DMS53 (cell line): Measurements from ENCODE around the gene DAZL.
A peak's percentile ranks its signal among the peaks of the same experiment; 100 is the strongest.
"Not testable (repeated sequence)": the region's sequence is repeated elsewhere in the genome, so short reads cannot be mapped to it uniquely, and the experiment has no call there.

Experiments
- DNase-seq: peaks from one replicate; lab custom pipeline; 2025; lab: John Stamatoyannopoulos, UW

Gene DAZL, protein sequence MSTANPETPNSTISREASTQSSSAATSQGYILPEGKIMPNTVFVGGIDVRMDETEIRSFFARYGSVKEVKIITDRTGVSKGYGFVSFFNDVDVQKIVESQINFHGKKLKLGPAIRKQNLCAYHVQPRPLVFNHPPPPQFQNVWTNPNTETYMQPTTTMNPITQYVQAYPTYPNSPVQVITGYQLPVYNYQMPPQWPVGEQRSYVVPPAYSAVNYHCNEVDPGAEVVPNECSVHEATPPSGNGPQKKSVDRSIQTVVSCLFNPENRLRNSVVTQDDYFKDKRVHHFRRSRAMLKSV

GRCh38 chr3:16604887-16605602, at the start of gene DAZL:
TSS of gene DAZL (minus strand) at chr3:16605423. CDS start at chr3:16605205, 218 bp downstream.
- no peak for DNase-seq

DNA sequence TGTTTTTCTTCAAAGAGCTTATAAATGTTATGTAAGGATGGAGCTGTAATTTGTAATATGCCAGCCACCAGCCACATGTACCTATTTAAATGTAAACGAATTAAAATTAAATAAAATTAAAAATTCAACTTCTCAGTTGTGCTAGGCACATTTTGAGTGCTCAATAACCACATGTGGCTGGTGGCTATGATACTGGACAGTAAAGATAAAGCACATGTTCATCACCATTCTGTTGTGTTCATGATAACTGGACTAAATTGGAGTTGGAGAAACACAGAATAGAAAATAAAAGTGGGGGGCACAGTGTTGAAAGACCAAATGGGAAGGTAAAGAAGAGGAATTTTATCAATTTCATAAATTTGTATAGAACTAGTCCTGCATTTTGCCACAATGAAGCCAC, 49.8 kb upstream of the DAZL start:
- DNase-seq, result no peak

DNA sequence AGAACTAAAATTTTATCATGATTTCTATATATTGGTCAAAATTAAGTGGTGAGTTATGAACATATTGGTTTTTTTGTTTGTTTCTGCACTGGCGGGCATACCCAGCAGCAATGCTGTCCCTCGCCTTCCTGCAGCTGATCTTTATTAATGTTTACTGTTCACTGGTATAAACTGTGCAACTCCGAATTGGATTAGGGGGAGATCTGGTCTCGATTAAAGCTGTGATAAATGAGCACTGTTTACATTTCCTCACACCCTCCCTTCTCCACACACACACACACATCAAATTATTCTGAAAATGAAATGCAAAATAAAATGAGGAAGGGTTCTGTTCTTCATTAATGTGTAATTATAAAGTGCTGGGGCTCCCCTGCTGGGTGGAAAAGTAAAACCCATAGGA, 48.5 kb upstream of the DAZL start:
- DNase-seq, result no peak

GRCh38 chr3:16647668-16648067, 42.4 kb upstream of the DAZL start:
- no peak for DNase-seq

GRCh38 chr3:16639806-16640205, 34.6 kb upstream of the DAZL start:
- no peak for DNase-seq

DNA sequence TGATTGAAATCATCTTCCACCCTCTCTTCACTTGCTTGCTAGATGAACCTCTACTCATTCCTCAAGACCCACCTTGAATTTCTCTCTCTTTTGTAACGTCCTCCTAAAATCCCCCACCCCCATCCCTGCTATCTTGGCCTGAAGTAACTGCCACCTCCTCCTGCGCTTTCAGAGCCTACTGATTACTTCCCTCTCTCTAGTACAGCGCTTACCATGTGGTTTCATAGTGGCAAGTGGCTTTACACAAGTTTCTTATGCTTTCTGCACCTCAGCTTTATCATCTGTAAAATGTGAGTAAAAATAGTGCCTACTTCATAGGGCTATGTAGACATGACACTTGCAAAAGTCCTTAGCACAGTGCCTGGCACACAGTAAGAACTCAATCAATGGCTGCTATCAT, 28.7 kb upstream of the DAZL start:
- DNase-seq, result no peak

- DNase-seq, result no peak
Measured at GRCh38 chr3:16632395-16632794, 27.2 kb upstream of the DAZL start.

- no peak for DNase-seq
Measured at GRCh38 chr3:16618721-16619120, 13.5 kb upstream of the DAZL start.

GRCh38 chr3:16617155-16617554, 11.9 kb upstream of the DAZL start:
- not testable (repeated sequence) for DNase-seq

DNA sequence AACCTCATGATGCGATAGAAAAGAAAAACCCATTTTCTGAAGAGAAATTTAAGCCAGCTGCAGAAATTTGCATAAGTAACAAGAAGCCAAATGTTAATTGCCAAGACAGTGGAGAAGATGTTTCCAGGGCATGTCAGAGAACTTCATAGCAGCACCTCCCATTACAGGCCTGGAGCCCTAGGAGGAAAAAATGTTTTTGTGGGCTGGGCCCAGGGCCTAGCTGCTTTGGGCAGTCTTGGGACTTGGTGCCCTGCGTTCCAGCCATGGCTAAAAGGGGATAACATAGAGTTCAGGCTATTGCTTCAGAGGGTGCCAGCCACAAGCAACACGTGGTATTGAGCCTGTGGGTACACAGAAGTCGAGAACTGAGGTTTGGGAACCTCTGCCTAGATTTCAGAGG, 10.9 kb upstream of the DAZL start:
- DNase-seq, result no peak

GRCh38 chr3:16614033-16615031, 9.1 kb upstream of the DAZL start:
- no peak for DNase-seq

- DNase-seq, result no peak
Measured at GRCh38 chr3:16609927-16610580, 4.8 kb upstream of the DAZL start.

DNA sequence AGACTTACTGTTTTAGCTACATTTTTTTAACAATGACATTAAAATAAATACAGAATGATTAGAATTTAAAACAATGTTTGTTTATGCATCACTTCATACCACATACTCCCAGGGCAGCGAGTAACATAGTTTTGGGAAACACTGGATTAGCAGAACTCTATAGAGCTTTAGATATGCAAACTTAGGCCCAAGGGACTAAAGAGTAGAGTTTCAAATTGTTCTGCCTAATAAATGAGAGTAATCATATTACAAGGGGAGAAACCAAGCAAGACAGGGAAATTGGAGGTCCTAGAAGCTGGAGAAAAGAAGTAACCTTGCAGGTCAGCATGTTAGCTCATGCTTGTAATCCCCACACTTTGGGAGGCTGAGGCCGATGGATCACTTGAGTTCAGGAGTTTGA, 3.6 kb upstream of the DAZL start:
- no peak for DNase-seq

DNA sequence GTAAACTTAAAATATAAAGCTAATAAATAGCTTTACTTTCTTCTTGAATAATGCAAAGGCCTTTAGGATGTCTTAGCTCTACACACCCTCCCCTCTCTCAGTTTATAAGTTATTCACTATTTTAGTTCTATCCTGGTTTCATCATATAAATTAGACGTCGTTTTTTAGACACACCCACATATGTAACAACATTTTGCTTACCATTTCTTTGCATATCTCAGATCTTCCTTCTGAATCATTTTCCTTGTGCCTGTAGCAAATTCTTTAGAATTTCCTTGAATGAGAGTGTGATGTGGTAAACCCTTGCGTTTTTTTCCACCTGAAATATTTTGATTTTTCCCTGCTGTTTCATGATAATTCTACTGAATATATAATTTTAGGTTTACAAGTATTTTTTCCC, 2.5 kb upstream of the DAZL start:
- no peak for DNase-seq

GRCh38 chr3:16606398-16606797, 1.2 kb upstream of the DAZL start:
- no peak for DNase-seq

- no peak for DNase-seq
Measured at GRCh38 chr3:16605966-16606365, 743 bp upstream of the DAZL start.

DNA sequence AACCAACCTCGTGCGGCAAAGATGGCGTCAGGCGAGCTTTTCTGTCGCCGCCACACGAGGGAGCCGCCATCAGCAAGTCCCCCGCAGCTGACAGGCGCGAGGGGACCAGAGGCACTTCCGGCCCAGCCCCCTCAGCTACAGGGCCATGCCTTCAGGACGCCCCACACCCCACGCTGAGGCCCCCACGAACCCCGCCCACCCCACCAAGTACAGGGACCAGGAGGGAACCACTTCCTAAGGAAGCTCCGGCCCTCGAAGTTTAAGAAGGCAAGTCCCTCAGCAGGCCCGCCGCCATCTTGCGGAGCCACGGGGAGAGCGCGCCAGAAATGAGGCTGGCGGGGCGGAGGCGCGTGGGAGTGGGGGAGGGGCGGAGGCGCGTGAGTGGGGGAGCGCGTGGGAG, 790 bp downstream of the DAZL start:
- no peak for DNase-seq

DNA sequence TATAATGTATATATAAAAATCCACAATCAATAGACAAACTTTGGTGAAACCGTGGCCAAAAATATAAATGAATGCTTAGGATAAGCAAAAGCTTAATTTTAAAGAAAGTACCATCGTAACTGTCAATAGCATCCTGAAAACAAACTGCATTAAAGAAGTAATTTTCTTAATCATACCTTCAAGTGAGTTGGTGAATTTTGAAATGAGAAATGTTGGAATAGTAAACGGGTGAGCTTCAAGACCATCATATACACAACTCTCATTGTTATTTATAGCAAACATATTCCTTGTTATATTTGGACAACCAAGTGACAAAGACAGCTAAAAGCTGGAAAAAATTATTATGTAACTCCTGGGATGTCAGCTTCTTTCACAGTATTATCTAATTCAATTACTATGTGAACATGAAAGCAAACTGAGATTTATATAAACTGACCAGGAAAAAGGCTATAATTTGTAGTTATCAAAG, 3.7 kb downstream of the DAZL start:
- no peak for DNase-seq

DNA sequence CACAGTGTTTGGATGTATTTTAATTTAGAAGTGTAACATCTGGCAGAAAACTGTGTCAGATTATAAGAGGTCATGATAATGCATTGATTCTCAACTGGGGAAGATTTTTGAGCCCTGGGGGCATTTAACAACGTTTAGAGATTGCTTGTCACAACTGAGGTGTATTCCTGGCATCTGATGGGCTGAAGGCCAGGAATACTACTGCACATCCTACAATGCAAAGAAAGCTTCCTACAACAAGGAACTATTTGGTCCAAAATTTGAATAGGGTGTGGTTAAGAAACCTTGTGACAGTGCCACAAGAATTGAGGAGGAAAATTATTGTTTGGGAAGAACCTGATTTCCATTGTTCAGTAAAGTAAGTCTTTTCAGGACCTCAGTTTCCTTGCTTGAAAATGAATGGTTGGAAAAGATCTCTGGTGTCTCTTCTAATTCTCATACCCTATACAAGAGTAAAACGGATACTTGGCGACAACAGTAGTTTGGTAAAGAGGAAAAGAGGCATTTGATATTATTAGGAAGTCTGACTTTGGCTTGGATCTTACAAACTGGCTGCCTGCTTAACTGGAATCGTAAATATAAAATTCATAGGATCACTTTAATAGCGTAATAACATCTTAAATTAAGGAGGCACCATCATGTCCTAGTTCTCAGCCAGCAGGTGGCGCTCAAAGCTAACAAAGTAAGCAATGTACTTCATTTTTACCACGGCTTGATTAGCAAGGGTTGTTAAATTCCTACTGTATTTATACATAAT, 4.3 kb downstream of the DAZL start:
- peak; percentile 69 for DNase-seq

DNA sequence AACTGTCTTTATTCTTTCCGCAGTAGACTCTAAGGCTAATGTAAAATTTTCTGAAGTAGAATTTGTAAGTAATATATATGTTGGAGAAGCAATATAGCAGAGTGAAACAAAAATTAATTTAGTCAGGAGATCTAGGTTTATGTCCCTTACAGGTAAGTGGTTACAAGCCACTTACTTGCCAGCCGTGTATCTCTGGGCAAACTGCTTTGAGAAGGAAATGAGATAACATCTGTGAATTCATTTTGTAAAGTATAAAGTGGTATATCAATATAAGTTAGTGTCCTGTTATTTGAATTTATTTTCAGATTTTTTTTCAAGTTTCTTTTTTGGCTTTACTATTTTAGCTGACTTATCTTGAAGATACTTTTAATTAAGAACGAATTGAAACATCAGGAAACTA, 5.5 kb downstream of the DAZL start:
- no peak for DNase-seq

DNA sequence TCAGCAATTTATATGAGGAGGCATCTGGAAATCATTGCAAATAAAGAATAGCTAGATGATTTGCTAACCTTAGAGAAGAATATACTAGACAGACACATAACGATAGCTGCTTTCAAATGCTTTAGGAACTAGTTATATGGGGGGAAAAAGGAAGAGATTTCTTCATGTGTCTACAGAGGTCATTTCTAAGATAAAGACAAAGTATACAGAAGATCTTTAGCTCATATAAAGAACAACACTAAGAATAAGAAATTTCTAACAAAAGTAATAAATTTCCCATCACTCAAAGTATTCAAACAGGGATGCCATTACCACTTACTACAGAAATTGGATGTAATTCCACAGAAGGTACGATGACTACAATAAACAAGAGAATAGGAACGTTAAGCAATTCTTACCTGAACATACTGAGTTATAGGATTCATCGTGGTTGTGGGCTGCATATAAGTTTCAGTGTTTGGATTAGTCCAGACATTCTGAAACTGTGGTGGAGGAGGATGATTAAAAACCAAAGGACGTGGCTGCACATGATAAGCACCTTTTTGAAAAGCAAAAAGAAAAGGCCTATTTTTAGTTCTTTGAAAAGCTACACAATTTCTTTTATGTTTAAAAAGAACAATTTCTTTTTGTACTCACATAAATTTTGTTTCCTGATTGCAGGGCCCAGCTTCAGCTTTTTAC, 8.7 kb downstream of the DAZL start:
- DNase-seq, result no peak
